Measurements from ENCODE around the gene PLAGL2. TPM values are rescaled to one million over a fixed set of nuclear protein-coding genes. Genes with fewer than 3 reads are reported as not detected.

Gene PLAGL2
- total and polyA plus RNA-seq, 2 experiments from 2014 or later: 13.2 to 28.2 TPM

DNA sequence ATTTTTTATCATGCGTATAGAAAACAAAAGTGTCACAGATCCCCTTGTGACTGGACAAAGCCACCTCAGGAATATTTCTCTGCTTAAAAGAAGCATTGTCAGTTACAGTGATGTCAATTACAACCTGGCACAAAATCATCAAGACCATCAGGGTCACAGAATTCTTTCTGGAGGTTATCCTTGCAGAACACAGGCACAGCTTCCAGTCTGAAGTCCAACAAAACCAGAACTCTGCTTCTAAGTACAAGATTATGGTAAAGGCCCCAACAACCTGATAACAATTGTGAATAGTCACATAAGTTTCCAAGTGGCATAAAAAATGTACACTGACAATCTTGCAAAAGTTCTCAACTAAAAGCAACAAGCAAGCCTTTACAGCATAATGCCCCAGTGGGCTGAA, 21.0 kb downstream of the PLAGL2 start (continued):
- TF ChIP-seq, protein P1, sequence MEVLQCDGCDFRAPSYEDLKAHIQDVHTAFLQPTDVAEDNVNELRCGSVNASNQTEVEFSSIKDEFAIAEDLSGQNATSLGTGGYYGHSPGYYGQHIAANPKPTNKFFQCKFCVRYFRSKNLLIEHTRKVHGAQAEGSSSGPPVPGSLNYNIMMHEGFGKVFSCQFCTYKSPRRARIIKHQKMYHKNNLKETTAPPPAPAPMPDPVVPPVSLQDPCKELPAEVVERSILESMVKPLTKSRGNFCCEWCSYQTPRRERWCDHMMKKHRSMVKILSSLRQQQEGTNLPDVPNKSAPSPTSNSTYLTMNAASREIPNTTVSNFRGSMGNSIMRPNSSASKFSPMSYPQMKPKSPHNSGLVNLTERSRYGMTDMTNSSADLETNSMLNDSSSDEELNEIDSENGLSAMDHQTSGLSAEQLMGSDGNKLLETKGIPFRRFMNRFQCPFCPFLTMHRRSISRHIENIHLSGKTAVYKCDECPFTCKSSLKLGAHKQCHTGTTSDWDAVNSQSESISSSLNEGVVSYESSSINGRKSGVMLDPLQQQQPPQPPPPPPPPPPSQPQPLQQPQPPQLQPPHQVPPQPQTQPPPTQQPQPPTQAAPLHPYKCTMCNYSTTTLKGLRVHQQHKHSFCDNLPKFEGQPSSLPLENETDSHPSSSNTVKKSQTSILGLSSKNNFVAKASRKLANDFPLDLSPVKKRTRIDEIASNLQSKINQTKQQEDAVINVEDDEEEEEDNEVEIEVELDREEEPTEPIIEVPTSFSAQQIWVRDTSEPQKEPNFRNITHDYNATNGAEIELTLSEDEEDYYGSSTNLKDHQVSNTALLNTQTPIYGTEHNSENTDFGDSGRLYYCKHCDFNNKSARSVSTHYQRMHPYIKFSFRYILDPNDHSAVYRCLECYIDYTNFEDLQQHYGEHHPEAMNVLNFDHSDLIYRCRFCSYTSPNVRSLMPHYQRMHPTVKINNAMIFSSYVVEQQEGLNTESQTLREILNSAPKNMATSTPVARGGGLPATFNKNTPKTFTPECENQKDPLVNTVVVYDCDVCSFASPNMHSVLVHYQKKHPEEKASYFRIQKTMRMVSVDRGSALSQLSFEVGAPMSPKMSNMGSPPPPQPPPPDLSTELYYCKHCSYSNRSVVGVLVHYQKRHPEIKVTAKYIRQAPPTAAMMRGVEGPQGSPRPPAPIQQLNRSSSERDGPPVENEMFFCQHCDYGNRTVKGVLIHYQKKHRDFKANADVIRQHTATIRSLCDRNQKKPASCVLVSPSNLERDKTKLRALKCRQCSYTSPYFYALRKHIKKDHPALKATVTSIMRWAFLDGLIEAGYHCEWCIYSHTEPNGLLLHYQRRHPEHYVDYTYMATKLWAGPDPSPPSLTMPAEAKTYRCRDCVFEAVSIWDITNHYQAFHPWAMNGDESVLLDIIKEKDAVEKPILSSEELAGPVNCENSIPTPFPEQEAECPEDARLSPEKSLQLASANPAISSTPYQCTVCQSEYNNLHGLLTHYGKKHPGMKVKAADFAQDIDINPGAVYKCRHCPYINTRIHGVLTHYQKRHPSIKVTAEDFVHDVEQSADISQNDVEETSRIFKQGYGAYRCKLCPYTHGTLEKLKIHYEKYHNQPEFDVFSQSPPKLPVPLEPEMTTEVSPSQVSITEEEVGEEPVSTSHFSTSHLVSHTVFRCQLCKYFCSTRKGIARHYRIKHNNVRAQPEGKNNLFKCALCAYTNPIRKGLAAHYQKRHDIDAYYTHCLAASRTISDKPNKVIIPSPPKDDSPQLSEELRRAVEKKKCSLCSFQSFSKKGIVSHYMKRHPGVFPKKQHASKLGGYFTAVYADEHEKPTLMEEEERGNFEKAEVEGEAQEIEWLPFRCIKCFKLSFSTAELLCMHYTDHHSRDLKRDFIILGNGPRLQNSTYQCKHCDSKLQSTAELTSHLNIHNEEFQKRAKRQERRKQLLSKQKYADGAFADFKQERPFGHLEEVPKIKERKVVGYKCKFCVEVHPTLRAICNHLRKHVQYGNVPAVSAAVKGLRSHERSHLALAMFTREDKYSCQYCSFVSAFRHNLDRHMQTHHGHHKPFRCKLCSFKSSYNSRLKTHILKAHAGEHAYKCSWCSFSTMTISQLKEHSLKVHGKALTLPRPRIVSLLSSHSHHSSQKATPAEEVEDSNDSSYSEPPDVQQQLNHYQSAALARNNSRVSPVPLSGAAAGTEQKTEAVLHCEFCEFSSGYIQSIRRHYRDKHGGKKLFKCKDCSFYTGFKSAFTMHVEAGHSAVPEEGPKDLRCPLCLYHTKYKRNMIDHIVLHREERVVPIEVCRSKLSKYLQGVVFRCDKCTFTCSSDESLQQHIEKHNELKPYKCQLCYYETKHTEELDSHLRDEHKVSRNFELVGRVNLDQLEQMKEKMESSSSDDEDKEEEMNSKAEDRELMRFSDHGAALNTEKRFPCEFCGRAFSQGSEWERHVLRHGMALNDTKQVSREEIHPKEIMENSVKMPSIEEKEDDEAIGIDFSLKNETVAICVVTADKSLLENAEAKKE (CRISPR knock-in tag; IDR thresholded peaks at IDR 0.05): no peak
- TF ChIP-seq ZNF331 (CRISPR knock-in tag; IDR thresholded peaks at IDR 0.05; ENCODE audit: low read depth): no peak
- TF ChIP-seq EZH2phosphoT487 (IDR thresholded peaks at IDR 0.05; ENCODE audit: unreplicated experiment): no peak
- no peak for TF ChIP-seq NANOG (IDR thresholded peaks at IDR 0.05; ENCODE audit: borderline replicate concordance)

DNA sequence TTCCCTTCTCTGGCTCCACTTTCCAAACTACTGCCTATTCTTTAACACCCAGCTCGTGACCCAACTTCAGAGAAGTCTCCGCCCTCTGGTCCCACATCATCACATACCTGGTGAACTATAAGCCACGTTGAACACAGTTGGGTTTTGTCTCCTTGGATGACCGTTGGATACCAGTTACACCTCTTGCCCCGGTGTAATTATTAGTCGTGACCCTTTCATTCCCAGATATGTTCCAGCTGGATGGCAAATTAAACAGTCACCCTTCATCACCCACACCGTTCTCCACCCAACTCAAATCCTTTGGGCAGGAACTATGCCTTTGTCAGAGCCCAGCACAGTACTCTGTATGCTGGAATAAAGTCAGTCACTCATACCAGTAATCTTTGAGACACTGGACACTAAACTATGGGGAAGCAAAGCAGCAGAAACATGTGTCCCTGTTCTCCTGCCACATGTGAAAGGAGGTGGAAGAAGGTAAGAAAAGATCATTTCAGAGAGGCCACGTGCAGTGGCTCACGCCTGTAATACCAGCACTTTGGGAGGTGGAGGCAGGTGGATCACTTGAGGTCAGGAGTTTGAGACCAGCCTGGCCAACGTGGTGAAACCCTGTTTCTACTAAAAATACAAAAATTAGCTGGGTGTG, 22.5 kb downstream of the PLAGL2 start:
- Mint-ChIP-seq H3K4me3 (no peak overlapping the region), H3K36me3 (ENCODE audit: low read depth) (peaks cover 8% of the 10 kb centered on the region; the same call in 2 of the 3 replicates), H3K9me3 (no peaks in the 10 kb centered on the region; the same call in 2 of the 3 replicates), H3K27ac (no peak overlapping the region), H3K27me3 (ENCODE audit: insufficient read depth, low read depth, poor library complexity) (peaks cover 6% of the 10 kb centered on the region), H3K4me1 (peaks cover 6% of the 10 kb centered on the region)
- no peak for DNase-seq (ENCODE audit: low spot score)
- H2AFZ ChIP-seq: no peak overlapping the region
- peaks cover 4% of the 10 kb centered on the region; the same call in 1 of the 2 replicates for H3K9me2 ChIP-seq (ENCODE audit: insufficient read depth)
- peaks cover 8% of the 10 kb centered on the region for H3K4me1 ChIP-seq (ENCODE audit: insufficient read depth)
- H3K27ac ChIP-seq (ENCODE audit: low read depth): no peak overlapping the region
- no peak overlapping the region for H3K4me2 ChIP-seq
- peaks cover 4% of the 10 kb centered on the region; the same call in 1 of the 2 replicates for H4K20me1 ChIP-seq (replicated peaks; ENCODE audit: insufficient read depth)
- no peak for ATAC-seq
- H3K27me3 ChIP-seq (ENCODE audit: insufficient read depth): no peaks in the 10 kb centered on the region
- no peak overlapping the region for H3K4me3 ChIP-seq
- no peaks in the 10 kb centered on the region for H3K36me3 ChIP-seq (ENCODE audit: insufficient read depth)
- peaks cover 17% of the 10 kb centered on the region; the same call in 1 of the 2 replicates for H3F3A ChIP-seq (replicated peaks; ENCODE audit: low read depth)
- H3K79me2 ChIP-seq (replicated peaks; ENCODE audit: insufficient read depth): peaks cover 8% of the 10 kb centered on the region
- TF ChIP-seq EZH2phosphoT487 (IDR thresholded peaks at IDR 0.05; ENCODE audit: unreplicated experiment): no peak
- TF ChIP-seq ZNF114 (CRISPR knock-in tag; IDR thresholded peaks at IDR 0.05): no peak
- TF ChIP-seq POLR2AphosphoS5 (IDR thresholded peaks at IDR 0.05; ENCODE audit: low read depth): no peak
- no peak for TF ChIP-seq STAT1 (IDR thresholded peaks at IDR 0.05; ENCODE audit: unreplicated experiment)
- TF ChIP-seq, protein P2, sequence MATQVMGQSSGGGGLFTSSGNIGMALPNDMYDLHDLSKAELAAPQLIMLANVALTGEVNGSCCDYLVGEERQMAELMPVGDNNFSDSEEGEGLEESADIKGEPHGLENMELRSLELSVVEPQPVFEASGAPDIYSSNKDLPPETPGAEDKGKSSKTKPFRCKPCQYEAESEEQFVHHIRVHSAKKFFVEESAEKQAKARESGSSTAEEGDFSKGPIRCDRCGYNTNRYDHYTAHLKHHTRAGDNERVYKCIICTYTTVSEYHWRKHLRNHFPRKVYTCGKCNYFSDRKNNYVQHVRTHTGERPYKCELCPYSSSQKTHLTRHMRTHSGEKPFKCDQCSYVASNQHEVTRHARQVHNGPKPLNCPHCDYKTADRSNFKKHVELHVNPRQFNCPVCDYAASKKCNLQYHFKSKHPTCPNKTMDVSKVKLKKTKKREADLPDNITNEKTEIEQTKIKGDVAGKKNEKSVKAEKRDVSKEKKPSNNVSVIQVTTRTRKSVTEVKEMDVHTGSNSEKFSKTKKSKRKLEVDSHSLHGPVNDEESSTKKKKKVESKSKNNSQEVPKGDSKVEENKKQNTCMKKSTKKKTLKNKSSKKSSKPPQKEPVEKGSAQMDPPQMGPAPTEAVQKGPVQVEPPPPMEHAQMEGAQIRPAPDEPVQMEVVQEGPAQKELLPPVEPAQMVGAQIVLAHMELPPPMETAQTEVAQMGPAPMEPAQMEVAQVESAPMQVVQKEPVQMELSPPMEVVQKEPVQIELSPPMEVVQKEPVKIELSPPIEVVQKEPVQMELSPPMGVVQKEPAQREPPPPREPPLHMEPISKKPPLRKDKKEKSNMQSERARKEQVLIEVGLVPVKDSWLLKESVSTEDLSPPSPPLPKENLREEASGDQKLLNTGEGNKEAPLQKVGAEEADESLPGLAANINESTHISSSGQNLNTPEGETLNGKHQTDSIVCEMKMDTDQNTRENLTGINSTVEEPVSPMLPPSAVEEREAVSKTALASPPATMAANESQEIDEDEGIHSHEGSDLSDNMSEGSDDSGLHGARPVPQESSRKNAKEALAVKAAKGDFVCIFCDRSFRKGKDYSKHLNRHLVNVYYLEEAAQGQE (IDR thresholded peaks at IDR 0.05; ENCODE audit: unreplicated experiment): no peak
- no peak for TF ChIP-seq EZH2 (IDR thresholded peaks at IDR 0.05; ENCODE audit: low read depth, unreplicated experiment)
- TF ChIP-seq ZNF331 (CRISPR knock-in tag; IDR thresholded peaks at IDR 0.05; ENCODE audit: low read depth): no peak
- TF ChIP-seq, protein P3, sequence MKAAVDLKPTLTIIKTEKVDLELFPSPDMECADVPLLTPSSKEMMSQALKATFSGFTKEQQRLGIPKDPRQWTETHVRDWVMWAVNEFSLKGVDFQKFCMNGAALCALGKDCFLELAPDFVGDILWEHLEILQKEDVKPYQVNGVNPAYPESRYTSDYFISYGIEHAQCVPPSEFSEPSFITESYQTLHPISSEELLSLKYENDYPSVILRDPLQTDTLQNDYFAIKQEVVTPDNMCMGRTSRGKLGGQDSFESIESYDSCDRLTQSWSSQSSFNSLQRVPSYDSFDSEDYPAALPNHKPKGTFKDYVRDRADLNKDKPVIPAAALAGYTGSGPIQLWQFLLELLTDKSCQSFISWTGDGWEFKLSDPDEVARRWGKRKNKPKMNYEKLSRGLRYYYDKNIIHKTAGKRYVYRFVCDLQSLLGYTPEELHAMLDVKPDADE (IDR thresholded peaks at IDR 0.05): no peak
- no peak for TF ChIP-seq CREB1 (CRISPR knock-in tag; IDR thresholded peaks at IDR 0.05; ENCODE audit: low read depth)

All from GM23338 (cell line).